HG03135 (cell line): ENCODE data around the gene ASPSCR1.

Experiments
- ATAC-seq: cut with Tn5 transposase; IDR thresholded peaks from one replicate; pipeline ENCODE4 v1.9.1; 2021; ENCODE audit warnings: mild to moderate bottlenecking, moderate library complexity; ENCODE audit not compliant: unreplicated experiment

Gene ASPSCR1

DNA sequence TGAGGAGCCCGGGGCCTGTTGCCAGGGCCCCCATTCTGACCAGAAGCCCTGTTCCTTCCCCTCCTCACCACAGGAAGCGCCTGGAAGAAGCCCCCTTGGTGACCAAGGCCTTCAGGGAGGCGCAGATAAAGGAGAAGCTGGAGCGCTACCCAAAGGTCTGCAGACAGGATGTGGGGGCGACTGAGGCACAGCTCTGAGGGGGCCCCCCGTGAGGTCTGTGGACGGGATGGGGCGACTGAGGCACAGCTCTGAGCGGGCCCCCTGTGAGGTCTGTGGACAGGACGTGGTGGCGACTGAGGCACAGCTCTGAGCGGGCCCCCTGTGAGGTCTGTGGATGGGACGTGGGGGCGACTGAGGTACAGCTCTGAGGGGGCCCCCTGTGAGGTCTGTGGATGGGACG lies 32.0 kb downstream of the ASPSCR1 start:
- no peak for ATAC-seq

DNA sequence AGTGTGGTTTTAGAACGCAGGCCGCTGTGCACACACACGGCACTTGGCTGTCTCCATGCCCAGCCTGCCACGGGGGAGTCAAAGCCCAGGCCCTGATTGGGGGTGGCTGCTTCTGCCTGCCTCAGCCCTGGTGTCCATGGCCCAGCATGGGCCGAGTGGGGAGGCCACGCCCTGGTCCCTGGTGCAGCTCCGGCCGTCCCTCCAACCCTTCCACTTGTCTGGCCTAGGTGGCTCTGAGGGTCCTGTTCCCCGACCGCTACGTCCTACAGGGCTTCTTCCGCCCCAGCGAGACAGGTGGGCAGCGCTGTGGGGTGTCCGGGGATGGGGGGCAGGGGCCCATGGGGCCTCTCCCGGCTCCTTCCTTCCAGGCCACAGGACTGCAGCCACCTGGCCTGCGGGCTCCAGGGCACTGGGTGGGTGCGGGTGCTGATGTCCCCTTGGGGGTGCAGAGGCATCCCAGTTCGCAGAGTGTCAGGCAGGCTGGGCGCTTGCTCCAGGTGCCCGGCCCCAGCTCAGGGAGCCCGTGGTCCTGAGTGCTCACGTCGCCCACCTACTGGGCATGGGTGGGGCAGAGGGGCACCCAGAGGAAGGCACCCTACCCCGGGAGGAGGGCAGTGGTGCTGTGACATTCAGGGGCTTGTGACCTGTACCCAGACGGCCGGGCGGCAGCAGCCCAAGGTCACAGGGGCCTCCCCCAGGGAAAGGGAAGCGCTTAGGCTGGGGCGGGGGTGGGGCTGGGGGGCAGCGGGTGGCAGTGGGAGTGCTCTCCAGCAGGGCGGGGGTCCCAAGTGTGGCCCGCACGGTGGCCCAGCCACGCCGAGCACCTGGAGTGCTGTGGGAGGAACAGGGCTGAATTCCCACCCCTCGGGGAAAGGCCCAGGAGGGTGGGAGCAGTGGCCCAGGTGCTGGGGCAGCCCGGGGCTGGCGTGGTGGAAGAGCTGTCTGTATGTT lies 33.4 kb downstream of the ASPSCR1 start:
- no peak for ATAC-seq

DNA sequence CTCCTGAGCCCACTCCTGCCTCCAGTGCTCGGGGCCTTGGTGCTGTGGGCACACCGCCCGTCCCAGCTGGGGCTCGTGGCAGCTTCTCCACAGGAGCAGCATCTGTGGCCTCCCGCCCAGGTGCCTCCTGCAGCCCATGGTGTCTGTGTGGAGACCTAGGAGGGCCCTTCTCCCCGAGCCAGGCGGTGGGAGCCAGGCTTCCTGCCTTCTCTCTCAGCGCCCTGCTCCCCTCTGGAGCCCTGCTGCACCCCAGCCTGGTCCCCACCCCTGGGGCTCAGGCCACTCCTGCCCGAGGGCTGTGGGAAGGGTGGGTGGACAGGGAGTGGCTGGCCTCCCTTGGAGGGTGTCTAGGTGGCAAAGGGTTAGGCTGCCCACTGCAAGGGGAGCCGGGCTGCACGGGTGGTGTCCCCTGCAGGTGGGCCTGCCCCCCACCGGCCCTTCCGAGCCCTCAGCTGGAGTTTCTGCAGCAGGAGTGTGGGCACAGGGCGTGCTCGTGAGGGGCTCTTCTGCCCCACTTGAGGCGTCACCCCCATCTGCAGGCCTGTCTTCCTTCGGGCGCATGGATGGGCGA lies 34.3 kb downstream of the ASPSCR1 start:
- ATAC-seq = no peak

DNA sequence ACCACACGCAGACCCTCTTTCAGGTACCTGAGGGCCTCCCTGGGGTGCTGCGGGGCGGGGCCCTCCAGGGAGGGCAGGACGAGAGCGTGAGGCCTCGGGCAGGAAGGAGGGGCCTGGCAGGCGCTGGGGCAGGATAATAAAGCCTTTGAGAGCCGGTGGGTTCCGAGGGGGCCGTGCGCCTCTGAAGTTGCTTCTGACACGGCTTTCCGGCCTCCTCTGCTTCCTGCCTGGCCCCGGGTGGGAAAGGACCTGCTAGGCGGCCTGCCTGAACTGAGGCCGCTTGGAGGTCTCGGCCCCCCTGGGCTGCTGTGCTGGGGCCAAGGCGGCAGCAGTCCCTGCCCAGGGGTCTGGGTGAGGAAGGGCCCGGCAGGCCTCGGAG lies 34.8 kb downstream of the ASPSCR1 start:
- no peak for ATAC-seq

DNA sequence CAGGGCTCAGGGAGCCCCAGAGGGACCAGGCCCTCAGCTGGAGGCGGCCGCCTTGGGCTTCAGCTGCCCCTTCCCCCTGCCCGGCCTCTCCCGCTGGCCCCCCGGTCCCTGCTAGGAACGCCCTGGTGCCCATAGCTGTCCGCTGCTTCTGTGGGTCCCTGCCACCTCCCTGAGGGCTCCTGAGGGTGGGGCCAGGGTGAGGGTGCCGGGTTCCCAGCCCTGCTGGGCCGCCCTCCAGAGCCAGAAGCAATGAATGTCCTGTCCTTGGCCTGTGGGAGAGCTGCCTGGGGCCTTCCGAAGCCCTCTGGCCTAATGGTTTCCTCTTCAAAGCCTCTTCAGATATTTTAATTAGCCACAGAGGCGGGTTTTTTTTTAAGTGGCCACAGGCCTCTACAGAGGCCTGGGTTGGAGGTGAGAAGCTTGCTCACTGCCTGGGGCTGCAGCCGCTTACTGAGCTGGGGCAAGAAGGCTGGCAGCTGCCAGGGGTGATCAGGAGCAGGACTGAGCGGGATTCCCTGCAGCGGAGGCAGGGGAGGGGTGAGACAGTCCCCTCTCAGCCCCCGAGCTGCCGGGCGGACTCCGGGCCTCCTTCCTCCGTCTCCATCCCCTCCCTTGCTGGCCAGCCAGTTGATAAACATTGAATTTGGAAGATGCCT lies 35.3 kb downstream of the ASPSCR1 start:
- no peak for ATAC-seq

DNA sequence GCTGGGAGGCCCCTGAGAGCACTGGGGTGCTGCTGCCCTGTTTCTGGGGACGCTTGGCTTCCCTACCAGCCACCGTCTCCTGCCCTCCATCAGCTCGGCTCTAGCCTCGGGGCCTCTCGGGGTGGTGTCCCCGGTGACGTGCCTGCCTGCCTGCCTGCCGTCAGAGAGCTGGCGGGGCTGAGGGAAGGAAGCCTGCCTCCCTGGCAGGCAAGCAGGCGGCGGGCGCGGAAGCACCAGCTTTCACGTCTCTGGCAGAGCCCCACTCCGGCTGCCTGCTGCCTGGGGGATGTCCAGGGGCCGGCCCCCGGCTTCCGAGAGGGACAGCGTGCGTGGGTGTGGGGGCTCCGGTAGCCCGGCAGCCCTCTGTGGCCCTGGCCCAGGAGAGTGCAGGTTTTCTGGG lies 35.9 kb downstream of the ASPSCR1 start:
- ATAC-seq = no peak

DNA sequence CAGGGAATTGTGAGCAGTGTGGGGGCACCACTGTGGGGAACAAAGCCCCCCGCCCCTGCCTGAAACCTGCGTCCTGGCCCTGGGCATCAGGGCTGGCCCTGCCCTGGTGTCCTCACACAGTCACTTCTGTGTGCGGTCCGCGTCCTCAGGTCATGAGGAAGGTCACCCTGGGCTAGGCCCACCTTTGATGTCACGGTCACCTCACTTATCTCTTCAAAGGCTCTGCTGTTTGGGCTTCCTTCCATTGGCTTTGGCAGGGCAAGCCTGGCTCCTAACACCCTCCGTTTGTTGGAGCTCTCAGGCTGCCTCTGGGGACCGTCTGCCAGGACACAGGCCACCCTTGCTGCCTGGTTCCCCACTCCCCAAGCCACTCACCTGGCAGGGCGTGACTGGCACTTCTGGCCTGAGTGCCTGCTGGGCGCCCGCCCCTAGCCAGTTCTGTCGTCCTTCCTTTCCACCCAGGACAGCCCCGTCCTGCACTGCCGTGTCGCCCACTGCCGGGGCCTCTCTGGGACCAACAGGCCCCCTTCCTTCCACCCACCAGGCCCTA lies 36.4 kb downstream of the ASPSCR1 start:
- ATAC-seq = no peak

DNA sequence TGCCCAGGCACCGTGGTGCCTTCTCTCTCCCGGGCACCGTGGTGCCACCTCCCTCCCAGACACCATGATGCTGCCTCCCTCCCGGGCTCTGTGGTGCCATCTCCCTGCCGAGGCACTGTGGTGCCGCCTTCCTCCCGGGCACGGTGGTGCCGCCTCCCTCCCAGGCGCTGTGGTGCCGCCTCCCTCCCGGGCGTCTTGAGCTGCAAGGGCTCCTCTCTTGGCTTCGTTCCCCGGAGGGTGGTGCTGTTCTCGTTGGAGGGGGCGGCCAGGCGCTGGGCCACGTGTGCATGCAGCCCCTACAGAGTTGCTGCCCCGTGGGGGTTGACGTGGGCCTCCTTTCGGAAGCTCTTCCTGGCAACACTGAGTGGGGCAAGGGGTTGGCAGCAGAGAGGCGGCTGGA lies 37.0 kb downstream of the ASPSCR1 start:
- no peak for ATAC-seq

DNA sequence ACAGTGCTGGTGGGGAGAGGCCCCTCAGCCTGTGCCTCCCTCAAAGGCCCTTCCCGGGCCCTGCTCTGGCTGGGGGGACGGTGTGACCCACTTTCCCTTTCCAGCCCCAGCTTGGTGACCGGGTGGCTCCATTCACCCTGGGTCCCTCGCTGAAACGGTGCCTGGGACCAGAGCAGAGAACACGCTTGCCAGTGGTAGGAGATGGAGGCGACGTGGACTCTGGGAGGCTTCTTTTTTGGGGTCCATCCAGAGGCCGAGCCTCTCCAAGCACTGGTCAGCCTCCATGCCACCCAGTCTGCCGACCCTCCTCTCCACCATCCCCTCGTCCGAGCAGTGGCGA lies 37.5 kb downstream of the ASPSCR1 start:
- no peak for ATAC-seq

DNA sequence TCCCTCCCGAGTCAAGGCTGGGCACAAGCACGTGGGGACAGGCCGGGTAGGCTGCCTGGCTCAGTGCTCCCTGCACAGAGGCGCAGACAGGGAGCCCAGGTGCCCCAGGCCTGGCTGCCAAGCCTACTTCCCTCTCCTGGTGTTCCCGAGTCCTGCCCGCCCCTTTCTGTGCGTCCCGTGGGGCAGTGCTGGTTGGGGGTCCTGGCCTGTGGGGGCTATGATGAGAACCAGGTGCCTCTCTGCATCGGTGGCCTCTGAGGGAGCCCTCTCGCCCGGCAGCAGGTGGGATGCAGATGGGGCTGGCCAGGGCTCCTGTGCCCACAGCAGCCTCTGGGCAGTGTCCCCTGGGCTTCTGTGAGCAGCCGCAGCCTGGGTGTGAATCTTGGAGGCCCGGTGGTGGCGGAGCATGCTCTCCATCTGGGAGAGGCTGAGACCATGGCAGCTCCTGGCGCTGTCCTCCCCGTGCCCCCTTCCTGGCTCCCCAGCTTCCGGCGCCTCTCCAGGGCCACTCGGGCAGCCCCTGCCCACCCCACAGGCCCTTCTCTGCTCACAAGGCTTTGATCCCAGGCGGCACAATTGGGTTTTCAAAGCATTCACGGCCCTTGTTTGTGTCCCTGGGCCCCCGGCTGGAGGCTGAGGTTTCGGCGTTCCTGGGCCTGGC lies 38.0 kb downstream of the ASPSCR1 start:
- no peak for ATAC-seq

DNA sequence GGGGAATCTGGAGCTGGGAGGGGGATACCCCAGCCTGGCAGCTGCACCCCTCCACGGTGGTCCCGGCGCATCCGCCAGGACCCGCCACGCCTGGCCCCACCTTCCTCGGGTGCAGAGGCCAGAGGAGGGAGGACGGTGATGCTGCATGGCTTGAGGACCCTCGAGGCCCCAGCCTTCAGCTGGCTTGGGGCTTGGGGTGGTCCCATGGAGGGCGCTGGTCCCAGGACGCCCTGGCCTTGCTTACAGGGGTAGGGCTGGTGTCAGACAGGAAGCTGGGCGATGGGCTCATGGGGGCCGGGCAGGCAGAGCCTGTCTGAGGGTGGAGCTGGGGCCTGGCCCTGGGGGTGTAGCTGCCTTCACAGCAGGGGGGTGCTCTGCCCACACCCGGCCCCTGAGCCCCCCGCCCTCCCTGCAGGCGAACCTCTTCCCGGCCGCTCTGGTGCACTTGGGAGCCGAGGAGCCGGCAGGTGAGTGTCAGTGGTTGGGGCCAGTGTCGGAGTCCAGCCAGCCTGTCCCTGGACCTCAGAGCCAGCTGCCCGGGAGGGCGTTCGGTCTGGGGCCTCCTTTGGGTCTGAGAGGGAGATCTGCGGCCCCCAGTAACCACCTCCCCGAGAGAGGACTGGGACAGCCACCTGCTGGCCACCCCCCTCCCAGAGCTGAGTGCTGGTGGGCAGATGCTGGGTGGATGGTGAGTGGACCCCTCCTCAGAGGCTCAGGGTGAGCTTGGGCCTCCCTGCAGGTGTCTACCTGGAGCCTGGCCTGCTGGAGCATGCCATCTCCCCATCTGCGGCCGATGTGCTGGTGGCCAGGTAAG lies 38.8 kb downstream of the ASPSCR1 start:
- no peak for ATAC-seq

DNA sequence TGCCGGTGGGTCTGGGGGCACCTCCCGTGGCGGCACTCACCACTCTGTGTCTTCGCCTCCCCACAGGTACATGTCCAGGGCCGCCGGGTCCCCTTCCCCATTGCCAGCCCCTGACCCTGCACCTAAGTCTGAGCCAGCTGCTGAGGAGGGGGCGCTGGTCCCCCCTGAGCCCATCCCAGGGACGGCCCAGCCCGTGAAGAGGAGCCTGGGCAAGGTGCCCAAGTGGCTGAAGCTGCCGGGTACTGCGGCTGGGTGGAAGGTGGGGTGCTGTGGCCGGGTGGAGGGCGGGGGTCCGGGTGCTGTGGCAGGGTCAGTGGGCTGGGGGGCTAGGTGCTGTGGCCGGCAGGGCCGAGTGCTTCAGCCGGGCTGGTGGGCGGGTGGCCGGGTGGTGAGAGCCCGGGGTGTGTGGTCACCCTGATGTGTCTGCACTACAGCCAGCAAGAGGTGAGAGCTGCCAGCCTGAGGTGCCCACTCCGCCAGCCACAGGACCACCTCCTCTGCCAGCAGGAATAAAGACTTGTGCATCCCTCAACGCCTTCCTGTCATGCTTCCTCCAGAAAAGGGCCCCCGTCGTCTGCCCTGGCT lies 39.5 kb downstream of the ASPSCR1 start:
- ATAC-seq = no peak

DNA sequence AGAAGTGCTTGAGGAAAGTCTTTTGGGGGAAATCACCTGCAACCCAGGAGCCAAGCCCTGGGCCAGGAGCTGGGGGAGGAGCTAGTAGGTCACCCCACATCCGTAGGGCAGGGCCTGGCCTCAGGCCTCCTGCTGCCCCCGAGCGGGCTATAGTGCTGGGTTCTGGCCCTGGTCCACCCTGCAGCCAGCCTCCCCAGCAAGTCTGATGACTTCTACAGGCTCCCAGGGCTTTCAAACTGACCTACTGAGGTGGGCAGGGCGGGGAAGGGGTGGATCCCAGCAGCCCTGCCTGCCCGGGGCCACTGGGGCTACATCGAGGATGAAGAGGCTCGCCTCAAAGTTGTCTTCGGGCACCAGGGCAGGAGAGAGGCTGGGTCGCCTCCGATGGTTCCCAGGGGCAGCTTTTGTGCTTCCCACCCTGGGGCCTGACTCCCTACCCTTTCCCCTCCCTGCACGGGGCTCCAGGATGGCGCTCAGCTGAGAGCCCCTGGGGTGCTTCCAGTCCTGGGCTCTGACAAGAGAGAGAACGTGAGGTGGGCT lies 40.3 kb downstream of the ASPSCR1 start:
- ATAC-seq = no peak

DNA sequence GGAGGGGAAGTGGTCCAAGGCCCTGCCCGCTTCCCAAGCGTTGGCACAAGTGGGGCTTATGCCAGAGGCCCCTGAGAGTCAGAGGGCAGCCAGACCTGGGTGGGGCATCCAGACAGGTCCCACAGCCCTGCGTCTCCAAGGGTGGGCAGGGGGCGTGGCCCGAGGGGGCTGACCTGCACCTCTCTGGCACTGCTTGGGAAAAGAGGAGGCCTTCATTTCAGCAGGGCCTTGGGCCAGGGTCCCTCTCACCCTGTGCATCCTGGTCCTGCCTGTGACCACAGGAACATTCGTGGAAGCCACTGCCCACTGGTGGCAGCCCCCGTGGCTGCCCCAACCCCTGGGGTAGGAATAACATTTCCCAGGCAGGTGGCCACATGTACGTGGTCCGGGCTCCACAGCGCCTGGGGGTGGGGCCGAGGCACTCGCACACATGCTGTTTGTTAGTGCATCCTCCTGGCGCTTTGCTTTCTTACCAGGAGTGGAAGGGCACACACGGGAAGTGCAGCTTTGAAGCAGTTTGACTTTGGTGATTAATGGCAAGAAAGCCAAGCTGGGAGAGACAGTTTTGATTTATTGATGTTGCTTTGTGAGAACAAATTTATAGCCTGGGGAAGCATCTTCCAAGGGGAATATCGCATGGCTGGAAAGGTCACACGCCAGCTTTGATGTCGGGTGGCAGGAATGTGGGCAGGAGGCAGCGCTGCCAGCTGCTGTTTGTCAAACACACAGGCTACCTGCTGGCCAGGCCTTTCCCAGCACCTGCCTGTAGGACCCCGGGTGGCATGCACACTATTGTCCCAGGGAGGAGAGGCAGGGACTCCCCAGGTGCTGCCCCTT lies 40.9 kb downstream of the ASPSCR1 start:
- no peak for ATAC-seq

DNA sequence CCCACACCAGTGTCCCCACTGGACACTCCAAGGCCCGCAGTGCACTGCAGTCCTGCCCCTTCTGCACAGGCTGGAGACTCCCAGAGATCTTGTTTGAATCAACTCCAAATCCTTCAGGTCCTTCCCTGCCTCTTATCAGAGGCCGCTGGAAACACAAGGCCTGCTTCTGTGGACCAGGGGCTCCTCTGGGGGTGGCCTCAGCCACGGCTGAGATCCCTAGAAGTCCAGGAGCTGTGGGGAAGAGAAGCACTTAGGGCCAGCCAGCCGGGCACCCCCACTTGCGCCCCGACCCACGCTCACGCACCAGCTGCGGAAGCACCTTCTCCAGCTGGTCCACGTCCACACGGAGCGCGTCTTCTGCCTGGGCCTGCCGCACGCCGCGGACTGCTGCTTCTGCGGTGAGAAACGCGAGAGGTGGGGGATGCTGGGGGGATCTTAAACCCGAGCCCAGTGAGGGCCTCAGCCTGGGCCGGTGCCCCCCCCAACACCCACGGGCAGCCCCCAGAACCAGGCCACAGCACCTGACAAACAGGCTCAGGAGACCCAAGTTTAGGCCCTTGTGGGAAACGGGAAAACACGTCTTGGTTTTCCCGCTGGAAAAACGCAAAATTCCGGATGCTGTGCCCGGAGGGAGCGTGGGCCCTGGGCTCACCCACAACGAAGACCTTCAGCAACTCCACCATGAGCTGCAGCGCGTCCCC lies 41.7 kb downstream of the ASPSCR1 start:
- no peak for ATAC-seq

DNA sequence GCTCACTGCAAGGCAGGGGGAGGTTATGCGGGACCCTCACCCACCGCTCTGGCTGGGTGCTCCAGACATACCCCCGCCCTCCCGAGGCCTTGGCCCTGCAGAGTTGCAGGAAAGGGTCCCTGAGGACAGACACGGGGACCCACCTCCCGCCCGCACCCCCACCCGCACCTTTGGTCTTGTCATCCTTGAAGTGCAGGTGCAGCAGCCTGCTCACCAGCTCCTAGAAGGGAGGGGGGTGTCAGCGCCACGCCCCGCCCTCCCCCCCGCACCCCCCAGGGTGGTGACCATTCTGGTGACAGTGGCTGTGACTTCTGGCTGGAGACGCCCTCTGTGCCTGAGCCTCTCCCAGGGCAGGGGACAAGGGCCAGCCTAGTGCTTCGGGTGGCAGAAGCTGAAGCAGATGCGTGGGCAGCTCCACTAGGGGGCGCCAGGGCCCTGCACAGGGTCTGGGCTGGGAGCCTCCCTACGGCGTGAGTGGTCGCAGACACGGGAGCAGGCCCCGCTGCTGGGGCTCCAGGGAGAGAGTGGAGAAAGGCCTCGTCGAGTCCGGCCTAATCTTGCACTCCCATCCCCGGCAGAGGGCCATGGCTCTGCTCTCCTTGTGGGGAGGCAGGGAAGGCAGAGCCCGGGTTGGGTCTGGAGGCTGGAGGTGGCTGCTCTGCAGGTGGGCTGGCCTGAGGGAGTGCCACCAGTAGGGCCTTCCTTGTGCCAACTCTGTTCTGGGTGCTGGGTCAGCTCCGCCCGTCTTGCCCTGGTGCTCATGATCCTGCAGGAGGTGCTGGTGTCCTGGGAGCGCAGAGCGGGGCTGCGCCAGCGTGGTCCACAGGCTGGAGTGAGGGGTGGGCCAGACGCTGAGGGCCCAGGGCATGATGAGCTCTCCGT lies 42.5 kb downstream of the ASPSCR1 start:
- no peak for ATAC-seq

DNA sequence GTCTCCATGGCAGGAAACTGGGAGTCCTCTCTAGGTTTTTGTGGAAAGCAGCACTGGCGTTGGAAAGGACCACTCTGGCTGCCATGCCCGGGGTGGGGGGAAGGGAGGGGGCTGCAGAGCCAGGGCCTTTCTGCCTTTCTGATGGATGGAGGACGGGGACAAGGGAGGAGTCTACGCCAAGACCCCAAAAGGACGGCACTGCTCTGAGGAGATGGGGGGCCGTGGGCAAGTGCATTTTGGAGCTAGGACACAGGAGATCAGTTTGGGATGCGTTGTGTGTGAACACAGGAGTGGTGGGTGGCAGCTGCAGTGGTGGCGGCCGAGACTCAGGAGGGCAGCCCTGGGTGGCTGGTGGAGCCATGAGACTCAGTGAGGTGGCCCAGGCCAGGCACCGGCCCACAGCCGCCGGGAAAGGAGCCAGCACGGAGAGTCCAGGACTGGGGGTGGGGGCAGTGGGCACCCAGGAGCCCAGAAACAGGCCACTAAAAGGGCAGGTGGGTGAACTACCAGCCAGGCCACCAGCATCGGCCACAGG lies 43.2 kb downstream of the ASPSCR1 start:
- no peak for ATAC-seq
